NCI-H1436 treated with DMSO at 0.1 percent for 48 hours (cell line): ENCODE results near the gene CMTM2.
"Not testable (repeated sequence)": the region's sequence is repeated elsewhere in the genome, so short reads cannot be mapped to it uniquely, and the experiment has no call there.

Experiments
- DNase-seq: peaks from one replicate; lab custom pipeline; 2025; lab: John Stamatoyannopoulos, UW

The CMTM2 gene

DNA sequence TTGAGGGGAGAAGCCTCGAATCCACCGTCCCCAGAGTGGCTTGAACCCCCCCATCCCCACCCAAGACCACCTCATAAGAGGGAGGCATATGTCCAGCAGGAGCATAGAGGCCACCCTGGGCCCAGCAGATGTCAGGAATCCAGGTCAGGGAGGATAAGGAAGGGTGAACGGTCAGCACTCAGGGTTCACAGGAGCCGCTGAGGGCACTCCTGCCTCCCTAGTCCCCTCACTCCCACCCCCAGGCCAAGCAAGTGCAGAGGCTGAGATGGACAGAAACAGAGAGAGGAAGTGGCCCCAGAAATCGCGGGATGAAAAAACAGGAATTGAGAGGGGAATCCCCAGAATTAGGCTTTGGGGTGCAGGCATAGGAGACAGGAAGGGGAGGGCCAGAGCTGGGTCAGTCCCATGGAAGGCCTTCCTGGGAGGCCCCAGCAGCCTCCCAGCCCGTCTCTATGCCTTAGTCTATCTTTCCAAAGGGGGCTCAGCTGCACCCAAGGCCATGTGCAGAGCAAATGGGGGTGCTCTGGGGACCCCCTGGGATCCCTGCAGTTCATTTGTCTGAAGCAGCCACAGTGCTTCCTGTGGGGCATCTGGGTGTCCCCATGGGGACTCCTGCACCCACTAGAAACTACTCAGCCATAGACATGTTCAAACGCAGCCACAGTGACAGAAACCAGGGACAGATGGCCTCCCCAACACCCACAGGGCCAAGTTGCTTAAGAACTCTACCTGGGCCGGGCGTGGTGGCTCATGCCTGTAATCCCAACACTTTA is 26.9 kb downstream of the CMTM2 start:
- no peak for DNase-seq

DNA sequence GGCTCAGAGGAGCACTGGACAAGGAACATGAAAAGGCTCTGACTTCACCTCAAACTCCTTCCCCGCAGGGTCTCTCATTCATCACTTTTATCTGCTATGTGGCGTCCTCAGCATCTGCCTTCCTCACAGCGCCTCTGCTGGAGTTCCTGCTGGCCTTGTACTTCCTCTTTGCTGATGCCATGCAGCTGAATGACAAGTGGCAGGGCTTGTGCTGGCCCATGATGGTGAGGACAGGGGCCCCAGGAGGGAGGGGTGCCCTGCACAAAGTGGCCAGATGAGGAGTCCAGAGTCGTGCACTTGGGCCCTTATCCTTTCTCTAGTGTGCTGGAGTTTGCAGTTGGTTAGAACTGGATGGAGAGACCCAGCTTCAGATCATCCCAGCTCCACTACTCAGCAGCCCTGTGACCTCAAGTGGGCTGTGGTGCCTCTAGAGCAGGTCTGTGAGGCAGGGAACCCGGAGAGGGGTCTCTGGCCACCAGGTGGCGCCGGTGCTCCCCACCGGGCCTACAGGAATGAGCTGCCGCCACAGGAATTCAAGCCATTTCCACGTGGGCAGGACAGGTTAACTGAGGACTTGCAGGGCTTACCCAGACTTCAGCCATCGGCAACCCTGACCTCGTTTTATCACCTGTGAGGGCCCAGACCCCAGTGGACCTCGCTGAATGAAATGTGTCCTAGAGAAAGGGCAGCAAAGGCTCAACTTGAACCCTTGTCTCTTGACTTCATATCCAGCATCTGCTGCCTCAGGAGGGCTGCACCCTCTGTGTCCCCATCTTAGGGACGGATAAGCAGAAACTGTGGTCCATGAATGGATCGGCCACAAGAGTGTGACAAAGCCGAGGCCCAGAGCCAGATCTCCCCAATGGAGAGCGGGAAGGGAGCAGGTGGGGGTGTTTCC is 29.2 kb downstream of the CMTM2 start:
- peak; percentile 10 for DNase-seq

DNA sequence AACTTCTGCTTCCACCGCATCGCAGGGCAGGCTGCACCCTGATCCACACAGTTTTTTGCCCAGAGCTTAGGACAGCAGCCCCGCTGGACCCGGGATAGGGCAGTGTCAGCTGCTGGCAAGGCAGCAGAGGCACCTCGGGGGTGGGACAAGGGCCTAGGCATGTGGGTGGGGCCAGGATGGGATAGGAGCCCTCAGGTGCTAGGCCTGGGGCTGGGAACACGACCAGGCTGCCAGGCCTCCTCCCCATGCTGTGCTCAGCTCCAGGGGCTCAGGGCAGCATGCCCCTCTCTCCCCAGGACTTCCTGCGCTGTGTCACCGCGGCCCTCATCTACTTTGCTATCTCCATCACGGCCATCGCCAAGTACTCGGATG is 29.9 kb downstream of the CMTM2 start:
- no peak for DNase-seq

DNA sequence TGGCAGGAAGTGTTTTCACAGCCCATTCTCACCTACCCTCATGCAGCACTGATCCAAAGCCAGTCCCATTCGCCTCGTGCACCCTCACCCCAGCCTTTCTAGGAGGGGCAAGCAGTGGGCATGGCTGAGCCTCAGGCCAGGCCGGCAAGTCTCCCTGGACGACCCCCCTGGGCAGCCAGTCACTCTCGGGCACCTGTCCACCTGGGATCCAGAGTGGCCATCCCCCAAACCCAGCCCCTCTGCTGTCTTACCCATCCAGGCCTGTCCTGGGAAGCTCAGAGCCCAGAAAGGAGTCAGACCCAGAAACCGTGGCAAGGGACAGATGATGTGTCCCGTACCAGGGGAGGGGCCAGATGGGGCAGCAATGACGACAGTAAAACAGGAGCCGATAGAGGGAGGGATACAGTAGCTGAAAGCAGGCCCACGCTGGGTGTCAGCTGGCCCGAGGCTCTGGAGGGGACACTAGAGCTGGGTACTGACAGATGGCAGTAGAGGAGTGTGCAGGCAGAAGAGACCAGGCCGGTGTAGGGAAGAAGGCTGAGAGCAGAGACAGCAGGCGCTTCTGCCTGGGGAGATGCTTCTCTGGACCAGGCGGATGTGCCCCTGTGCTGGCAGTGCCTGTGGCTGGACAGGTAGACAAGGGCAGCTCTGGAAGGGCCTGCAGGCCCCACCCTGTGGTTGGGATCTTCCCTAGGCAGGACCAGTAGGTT is 31.0 kb downstream of the CMTM2 start:
- no peak for DNase-seq

DNA sequence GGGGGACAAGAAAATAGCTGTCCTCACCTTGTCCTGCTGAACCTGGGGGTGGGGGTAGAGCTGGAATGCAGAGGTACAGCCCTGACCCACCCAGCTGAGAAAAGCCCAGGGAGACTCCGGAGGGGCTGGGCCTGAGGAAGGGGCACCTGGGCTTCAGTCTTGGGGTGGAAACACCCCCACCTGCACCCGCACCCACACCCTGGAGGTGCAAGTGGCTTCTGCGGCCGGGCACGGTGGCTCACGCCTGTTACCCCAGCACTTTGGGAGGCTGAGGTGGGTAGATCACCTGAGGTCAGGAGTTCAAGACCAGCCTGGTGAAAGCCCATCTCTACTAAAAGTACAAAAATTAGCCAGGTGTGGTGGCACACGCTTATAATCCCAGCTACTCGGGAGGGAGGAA is 32.6 kb downstream of the CMTM2 start:
- DNase-seq: not testable (repeated sequence)

DNA sequence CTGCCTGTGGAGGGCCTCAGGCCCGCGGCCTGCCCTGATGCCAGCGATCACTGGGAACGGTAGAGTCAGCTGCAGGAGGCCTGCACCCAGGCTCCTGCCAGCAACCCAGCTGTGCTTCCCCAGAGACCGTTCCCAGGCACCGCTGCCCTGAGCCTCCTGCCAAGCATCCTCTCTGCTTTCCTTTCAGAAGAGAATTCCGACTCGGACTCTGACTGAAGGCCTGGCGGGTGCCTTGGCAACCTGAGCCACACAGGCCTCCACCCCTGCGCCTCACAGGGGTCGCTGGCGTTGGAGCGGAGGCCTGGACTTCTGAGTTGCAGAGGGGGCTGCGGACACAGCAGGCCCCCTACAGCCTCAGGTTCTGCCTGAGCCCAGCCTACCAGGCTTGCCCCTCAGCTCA is 33.2 kb downstream of the CMTM2 start:
- DNase-seq: no peak

DNA sequence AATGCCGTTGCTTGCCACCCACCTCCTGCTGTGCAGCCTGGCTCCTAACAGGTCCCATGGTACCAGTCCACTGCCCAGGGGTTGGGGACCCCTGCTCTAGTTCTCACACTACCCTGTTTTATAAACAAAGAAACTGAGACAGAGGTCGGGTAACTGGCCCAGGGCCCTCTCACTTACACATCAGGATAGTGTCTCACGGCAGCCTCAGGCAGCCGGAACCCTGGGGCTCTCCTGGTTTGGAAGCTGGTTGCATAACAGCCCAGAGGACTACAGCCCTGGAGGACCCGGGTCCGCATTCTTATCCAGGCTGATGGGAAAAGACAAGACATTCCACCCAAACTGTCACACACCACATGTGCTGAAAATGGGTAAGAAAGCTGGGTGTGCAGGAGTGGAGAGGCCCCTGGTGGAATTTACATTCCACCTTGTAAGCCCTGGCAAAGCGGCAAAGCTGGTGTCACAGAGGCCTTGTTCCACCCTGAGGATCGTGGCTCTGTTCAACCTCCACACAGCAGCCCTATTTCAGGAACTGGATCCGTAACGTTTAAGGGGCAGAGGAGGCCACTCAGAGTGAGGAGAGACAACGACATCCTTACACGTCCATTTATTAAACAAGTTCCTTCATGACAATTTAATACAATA is 35.0 kb downstream of the CMTM2 start:
- no peak for DNase-seq

DNA sequence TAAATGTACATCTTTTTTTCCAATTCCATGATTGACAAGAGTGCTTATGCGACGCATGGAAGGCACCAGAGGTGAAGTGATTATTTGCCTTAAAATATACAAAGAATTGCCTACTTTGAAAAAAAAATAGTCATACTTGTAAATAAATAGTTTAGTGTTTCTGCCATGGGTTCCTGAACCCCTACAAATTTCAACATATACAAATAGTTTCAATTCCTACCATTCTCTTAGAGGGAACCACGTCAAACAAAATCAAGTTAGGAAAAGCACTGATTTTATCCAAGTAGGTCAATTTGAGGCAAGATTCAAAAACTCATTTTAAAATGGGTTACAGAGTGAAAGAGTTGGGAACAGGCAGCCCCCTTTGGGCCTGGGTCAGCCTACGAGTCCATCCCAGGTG is 36.9 kb downstream of the CMTM2 start:
- no peak for DNase-seq

DNA sequence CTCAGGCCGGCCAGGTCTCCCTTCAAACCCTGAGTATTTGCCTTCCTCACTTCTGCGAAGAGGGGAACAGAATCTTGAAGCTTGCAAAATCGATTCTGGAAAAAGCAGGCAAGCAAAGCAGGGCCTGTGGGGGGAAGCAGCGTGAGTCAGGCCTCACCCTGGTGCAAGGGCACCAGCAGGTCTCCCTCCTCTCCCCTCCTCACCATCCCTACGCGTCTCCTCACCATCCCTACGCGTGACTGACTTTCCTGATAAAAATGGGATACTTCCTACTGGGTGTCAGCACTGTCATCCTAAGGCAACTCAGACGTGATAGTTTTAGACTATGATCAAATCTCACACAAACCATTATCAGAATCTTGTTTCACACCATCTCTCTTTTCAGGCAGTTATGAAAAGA is 37.3 kb downstream of the CMTM2 start:
- DNase-seq: no peak

DNA sequence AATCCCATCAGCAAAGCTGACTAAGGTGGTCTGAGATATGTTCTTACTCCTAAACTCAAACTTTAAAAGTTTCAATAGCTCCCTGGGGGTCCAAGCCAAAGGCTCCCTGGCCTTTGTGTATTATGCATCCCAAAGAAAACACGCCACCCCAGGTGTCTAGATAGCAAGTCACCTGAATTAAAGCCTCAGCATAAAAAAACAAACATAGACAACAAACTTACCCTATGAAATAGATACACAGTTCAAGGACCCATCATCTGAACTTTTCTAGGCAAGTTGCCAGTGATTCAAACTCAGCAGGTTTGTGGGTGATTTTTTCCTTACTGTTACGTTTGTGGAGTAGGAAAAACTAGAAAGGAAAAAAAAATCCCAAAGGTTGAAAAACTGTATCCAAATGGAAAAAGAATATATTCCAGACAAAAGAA is 37.8 kb downstream of the CMTM2 start:
- no peak for DNase-seq

DNA sequence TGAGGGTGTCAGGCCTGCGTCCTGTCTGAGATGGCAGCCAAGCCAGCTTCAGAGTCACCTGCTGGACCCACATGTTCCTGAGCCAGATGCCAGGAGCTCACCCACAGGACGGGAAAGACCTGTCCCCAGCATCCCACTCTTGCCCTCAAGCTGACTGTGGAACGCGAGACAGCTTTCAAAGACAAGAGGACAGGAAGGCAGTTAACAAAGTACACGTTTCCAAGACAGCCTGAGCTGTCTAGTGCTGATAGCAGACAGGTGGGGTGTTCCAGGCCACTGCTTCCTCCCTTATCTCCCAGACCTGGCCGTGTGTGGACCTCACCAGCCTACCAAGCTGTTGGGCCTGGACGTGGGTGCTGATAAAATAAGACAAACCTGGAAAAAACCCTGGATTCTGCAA is 38.5 kb downstream of the CMTM2 start:
- DNase-seq: no peak

DNA sequence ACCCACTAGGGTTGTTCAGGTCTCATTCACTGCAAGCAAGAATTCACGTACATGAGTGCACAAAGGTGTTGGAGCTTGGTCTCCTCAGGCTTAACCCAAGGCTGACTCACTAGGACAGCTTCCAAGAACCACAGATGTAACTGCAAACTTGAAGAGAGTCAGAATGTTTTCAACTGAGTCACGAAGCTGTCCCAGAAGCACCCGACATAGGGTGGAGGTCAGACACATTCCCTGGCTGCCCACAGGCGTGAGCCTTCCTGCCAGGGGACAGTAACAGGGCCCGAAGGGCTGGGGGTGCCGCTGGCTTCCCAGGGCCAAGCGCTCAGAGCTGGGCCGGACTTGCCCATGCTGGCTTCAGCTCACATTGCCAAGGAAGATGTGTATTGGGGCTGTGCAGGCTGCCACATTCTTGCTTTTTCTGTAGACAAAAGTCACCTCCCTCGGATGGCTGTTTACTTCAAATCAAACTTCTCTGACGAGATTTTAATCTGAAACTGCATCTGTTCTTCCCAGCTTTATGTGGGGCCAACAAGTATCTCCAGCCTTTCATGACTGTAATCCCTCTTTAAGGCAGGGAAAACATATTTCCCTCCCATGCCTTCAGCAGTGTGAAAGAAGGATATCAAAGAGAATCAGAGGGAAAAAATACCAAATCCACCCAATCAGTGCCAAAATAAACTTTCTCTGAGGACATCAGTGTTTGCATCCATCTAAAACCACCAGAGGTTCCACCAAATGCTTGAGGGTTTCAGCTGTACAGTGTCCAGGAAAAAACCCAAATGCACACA is 39.5 kb downstream of the CMTM2 start:
- DNase-seq: no peak

DNA sequence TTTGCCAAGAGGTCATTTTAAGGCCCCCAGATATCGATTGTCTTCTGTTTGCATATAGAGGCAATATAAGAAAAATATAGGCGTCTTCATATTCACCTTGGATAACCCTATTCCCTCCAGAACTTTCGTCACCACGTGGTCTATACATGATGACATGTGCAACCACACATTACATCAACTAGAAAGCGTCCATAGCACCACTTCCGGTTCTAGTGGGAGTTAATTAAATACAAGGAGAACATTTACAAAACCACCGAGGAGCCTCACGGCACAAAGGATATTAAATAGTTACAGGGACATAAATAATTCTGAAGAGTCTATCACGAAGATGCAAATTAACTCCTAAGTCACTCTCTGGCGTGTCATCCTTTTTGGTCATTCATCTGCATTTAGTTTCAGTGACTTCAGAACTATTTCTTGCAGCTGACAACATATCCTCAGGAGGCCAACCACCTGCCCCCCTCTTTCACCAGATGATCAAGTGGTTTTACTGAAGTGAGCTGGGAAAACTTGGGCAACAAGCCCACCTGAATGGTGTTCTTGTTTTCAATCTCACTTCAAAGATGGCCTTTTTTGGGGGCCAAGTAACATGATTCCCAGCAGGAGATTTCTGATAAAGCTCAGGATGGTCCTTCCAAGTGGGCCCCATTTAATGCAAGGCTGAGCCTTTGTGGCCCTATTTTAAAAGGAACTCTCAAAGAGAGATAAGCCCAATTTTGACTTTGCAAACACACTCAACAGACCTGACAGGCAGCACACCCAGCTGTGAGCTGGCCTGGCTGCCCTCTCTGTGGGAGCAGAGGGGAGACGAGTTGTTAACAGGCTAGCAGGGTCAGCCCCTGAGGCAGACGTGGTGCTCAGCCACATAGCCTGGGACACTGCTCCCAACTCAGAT is 40.5 kb downstream of the CMTM2 start:
- no peak for DNase-seq

DNA sequence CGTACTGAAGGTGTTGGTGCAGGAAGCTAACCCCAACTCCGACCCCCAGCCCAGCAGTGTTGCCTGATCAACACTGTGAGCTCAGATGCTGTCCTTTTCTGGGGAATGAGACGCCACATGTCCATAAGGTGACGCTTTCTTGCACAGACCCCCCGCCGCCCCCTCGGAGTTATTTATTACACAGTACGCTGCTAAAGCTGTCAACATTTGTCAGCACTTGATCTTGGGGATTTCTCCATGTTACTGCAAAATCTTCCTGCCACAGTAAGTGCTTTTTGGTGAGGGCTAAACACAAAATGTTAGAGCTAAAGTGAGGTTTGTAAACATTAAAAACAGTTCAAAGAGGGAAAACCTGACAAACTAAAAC is 41.1 kb downstream of the CMTM2 start:
- DNase-seq: no peak

DNA sequence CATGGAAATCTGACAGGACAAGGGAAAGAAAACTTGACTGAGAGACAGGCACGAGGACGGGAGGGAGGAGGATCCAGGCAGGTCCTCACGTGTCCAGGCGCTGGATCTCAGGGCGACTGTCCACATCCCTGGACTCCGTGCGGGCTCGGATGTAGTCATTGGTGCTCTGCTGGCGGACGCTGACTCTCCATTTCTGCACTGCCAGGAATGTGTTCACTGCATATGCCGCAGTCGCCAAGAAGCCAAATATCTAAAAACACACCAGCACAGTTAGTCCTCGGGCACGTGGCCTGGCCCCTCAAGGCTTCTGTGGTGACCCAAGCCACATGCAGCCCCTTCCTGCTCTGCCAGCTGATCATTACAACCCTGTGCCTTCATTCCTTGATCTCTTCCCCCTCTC is 42.7 kb downstream of the CMTM2 start:
- no peak for DNase-seq

DNA sequence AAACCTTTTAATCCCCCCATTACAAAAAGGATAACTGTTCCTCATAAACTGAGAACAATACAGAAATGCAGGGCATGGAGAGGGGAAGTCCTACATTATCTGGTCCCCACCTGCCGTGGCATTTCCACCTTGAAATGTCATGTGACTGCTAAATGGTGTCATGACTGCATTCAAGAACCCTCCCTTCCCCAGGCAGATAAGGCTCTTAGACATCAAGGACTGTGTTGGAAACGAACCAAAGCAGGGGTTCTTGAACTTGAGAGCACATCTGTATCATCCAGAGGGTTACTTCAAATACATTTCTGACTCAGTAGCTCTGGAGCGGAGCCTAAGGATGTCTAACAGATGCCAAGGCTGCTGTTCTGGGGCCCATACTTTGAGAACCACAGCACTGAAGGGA is 43.6 kb downstream of the CMTM2 start:
- DNase-seq: no peak

DNA sequence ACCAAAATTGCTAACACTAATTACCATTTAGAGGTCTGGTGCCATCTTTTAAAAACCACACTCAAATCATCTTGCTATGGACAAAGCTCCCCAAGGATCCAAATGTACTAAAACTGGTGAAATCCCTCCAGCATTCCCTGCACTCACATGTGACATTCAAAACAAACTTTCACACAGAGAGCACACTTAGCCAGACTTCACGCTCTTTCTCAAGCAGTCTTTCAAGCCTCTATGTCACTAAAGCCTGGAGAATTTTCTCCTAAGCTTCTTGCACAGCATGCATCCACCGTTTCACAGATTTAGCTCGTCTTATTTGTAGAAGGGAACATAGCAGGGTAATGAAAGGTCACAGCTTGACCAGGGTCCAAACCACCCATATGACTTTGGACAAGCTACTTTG is 44.5 kb downstream of the CMTM2 start:
- DNase-seq: no peak

DNA sequence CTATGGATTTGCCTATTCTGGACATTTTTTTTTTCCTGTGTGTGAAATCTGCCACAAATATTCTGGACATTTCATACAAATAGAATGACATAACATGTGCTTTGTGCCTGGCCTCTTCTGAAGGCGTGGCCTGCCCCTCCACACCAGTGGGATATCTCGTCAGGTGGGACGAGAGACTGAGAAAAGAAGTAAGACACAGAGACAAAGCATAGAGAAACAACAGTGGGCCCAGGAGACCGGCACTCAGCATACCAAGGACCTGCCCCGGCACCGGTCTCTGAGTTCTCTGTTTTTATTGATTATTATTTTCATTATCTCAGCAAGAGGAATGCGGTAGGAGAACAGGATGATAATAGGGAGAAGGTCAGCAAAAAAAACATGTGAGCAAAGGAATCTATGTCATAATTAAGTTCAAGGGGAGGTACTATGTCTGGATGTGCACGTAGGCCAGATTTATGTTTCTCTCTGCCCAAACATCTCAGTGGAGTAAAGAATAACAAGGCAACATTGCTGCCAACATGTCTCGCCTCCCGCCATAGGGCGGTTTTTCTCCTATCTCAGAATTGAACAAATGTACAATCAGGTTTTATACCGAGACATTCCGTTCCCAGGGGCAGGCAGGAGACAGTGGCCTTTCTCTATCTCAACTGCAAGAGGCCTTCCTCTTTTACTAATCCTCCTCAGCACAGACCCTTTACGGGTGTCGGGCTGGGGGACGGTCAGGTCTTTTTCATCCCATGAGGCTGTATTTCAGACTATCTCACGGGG is 48.5 kb downstream of the CMTM2 start:
- not testable (repeated sequence) for DNase-seq

DNA sequence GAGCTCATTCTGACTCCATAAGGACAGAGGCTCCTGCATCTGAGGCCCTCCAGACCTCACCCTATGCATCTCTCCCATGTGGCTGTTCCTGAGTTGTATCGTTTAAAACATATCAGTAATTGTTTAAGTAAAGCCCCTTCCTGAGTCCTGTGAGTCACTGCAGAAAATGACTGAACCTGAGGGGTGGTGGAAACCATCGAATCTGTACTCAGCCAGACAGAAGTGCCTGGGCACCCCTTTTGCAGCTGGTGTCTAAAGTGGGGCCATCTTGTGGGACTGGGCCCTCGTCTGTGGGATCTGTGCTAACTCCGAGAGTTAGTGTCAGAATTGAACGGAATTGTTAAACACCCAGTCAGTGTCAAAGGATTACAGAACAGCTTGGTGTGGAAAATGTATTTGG is 50.6 kb downstream of the CMTM2 start:
- no peak for DNase-seq
